WTC11 (cell line): ENCODE data around the gene FRS3.

Experiments used
- CBFB ChIP-seq: sonication (generic); formaldehyde crosslinking; IDR thresholded peaks from 2 replicates; pipeline ENCODE4 v1.8.1; 2022; ENCODE audit warnings: mild to moderate bottlenecking, low read depth, missing genetic modification reagents
- ETV6 ChIP-seq: sonication (generic); formaldehyde crosslinking; IDR thresholded peaks from 2 replicates; pipeline ENCODE4 v1.8.1; 2022; ENCODE audit warnings: mild to moderate bottlenecking, missing genetic modification reagents
- FOXP1 ChIP-seq: sonication (generic); formaldehyde crosslinking; IDR thresholded peaks from 2 replicates; pipeline ENCODE4 v1.8.0; 2022; ENCODE audit warnings: missing genetic modification reagents, mild to moderate bottlenecking, moderate library complexity, borderline replicate concordance
- JAZF1 ChIP-seq: fragments of 250-450 bp; sonication (Bioruptor Pico); IDR thresholded peaks from 2 replicates; pipeline ENCODE4 v1.9.0; 2021; ENCODE audit warnings: moderate library complexity, mild to moderate bottlenecking, inconsistent platforms
- SMAD4 ChIP-seq: sonication (generic); formaldehyde crosslinking; IDR thresholded peaks from 2 replicates; pipeline ENCODE4 v1.8.0; 2022; ENCODE audit warnings: mild to moderate bottlenecking, missing genetic modification reagents
- SP1 ChIP-seq: sonication (generic); formaldehyde crosslinking; conservative IDR thresholded peaks from 2 replicates; pipeline ENCODE4 v1.8.1; 2022; ENCODE audit warnings: missing genetic modification reagents
- TF ChIP-seq, protein P1 (sequence below): fragments of 200-600 bp; IDR thresholded peaks from 2 replicates; pipeline ENCODE4 v1.8.0; 2022; ENCODE audit warnings: antibody characterized with exemption
- TF ChIP-seq, protein P2 (sequence below): sonication (generic); formaldehyde crosslinking; IDR thresholded peaks from 2 replicates; pipeline ENCODE4 v1.8.1; 2023; ENCODE audit warnings: mild to moderate bottlenecking, missing genetic modification reagents, moderate library complexity
- TF ChIP-seq, protein P3 (sequence below): sonication (generic); formaldehyde crosslinking; IDR thresholded peaks from 2 replicates; pipeline ENCODE4 v1.8.0; 2022; ENCODE audit warnings: mild to moderate bottlenecking, missing genetic modification reagents
- TF ChIP-seq, protein P4 (sequence below): sonication (generic); formaldehyde crosslinking; IDR thresholded peaks from 2 replicates; pipeline ENCODE4 v1.8.1; 2023; ENCODE audit warnings: mild to moderate bottlenecking, moderate library complexity, missing genetic modification reagents
- TF ChIP-seq, protein P5 (sequence below): sonication (generic); formaldehyde crosslinking; IDR thresholded peaks from 2 replicates; pipeline ENCODE4 v1.8.0; 2023; ENCODE audit warnings: mild to moderate bottlenecking, missing genetic modification reagents
- TF ChIP-seq, protein P6 (sequence below): sonication (generic); formaldehyde crosslinking; IDR thresholded peaks from 2 replicates; pipeline ENCODE4 v1.8.1; 2022; ENCODE audit warnings: low read depth, missing genetic modification reagents, borderline replicate concordance

DNA sequence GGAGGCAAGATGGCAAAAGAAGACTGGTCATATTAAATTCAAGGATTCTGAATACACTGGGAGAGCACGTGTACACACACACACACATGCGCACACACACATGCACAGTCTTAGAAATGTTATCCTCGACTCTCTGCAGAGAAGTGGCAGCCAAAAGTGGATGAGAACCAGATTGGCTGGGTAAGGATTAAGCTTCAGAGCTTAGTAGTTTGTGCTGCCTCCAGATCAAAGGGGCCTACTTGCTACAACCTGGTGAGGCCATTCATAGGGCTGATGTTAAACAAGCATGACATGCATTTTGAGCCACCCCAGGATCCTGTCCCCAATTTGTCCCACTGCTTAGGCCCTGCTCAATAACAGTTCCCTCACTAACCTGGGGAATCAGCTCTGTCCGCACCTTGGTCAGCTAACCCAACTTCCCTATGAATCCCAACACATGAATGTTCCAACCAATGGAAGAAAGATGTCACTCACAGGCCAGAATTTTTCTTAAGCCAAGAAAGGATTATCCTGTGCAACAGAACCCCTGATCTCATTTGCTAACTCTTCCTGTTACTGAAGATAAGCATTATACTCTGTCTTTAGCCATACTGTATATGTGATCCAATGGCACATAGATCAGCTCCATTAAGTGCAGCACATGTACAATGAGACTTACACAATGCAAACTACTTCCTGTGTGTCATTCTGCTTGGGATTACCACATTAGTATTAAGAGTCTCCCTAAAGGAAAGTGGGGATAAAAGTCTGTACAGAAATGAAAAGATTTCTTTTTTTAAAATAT is 38.8 kb upstream of the FRS3 start:
- TF ChIP-seq, protein P1, sequence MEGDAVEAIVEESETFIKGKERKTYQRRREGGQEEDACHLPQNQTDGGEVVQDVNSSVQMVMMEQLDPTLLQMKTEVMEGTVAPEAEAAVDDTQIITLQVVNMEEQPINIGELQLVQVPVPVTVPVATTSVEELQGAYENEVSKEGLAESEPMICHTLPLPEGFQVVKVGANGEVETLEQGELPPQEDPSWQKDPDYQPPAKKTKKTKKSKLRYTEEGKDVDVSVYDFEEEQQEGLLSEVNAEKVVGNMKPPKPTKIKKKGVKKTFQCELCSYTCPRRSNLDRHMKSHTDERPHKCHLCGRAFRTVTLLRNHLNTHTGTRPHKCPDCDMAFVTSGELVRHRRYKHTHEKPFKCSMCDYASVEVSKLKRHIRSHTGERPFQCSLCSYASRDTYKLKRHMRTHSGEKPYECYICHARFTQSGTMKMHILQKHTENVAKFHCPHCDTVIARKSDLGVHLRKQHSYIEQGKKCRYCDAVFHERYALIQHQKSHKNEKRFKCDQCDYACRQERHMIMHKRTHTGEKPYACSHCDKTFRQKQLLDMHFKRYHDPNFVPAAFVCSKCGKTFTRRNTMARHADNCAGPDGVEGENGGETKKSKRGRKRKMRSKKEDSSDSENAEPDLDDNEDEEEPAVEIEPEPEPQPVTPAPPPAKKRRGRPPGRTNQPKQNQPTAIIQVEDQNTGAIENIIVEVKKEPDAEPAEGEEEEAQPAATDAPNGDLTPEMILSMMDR: no peak
- TF ChIP-seq JAZF1 (CRISPR knock-in tag): no peak
- no peak for TF ChIP-seq ETV6 (CRISPR knock-in tag)
- TF ChIP-seq, protein P2, sequence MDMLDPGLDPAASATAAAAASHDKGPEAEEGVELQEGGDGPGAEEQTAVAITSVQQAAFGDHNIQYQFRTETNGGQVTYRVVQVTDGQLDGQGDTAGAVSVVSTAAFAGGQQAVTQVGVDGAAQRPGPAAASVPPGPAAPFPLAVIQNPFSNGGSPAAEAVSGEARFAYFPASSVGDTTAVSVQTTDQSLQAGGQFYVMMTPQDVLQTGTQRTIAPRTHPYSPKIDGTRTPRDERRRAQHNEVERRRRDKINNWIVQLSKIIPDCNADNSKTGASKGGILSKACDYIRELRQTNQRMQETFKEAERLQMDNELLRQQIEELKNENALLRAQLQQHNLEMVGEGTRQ: no peak
- TF ChIP-seq CBFB (CRISPR knock-in tag): no peak
- TF ChIP-seq SMAD4 (CRISPR knock-in tag): no peak
- TF ChIP-seq, protein P3, sequence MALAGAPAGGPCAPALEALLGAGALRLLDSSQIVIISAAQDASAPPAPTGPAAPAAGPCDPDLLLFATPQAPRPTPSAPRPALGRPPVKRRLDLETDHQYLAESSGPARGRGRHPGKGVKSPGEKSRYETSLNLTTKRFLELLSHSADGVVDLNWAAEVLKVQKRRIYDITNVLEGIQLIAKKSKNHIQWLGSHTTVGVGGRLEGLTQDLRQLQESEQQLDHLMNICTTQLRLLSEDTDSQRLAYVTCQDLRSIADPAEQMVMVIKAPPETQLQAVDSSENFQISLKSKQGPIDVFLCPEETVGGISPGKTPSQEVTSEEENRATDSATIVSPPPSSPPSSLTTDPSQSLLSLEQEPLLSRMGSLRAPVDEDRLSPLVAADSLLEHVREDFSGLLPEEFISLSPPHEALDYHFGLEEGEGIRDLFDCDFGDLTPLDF: no peak
- TF ChIP-seq, protein P4, sequence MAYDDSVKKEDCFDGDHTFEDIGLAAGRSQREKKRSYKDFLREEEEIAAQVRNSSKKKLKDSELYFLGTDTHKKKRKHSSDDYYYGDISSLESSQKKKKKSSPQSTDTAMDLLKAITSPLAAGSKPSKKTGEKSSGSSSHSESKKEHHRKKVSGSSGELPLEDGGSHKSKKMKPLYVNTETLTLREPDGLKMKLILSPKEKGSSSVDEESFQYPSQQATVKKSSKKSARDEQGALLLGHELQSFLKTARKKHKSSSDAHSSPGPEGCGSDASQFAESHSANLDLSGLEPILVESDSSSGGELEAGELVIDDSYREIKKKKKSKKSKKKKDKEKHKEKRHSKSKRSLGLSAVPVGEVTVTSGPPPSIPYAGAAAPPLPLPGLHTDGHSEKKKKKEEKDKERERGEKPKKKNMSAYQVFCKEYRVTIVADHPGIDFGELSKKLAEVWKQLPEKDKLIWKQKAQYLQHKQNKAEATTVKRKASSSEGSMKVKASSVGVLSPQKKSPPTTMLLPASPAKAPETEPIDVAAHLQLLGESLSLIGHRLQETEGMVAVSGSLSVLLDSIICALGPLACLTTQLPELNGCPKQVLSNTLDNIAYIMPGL (CRISPR knock-in tag): no peak
- no peak for TF ChIP-seq SP1
- TF ChIP-seq, protein P5, sequence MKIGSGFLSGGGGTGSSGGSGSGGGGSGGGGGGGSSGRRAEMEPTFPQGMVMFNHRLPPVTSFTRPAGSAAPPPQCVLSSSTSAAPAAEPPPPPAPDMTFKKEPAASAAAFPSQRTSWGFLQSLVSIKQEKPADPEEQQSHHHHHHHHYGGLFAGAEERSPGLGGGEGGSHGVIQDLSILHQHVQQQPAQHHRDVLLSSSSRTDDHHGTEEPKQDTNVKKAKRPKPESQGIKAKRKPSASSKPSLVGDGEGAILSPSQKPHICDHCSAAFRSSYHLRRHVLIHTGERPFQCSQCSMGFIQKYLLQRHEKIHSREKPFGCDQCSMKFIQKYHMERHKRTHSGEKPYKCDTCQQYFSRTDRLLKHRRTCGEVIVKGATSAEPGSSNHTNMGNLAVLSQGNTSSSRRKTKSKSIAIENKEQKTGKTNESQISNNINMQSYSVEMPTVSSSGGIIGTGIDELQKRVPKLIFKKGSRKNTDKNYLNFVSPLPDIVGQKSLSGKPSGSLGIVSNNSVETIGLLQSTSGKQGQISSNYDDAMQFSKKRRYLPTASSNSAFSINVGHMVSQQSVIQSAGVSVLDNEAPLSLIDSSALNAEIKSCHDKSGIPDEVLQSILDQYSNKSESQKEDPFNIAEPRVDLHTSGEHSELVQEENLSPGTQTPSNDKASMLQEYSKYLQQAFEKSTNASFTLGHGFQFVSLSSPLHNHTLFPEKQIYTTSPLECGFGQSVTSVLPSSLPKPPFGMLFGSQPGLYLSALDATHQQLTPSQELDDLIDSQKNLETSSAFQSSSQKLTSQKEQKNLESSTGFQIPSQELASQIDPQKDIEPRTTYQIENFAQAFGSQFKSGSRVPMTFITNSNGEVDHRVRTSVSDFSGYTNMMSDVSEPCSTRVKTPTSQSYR (CRISPR knock-in tag): no peak
- no peak for TF ChIP-seq FOXP1 (CRISPR knock-in tag)
- TF ChIP-seq, protein P6, sequence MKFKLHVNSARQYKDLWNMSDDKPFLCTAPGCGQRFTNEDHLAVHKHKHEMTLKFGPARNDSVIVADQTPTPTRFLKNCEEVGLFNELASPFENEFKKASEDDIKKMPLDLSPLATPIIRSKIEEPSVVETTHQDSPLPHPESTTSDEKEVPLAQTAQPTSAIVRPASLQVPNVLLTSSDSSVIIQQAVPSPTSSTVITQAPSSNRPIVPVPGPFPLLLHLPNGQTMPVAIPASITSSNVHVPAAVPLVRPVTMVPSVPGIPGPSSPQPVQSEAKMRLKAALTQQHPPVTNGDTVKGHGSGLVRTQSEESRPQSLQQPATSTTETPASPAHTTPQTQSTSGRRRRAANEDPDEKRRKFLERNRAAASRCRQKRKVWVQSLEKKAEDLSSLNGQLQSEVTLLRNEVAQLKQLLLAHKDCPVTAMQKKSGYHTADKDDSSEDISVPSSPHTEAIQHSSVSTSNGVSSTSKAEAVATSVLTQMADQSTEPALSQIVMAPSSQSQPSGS (CRISPR knock-in tag): no peak
